Mesendoderm (in vitro differentiated cells): ENCODE results near the gene PRKAG2.

Source experiments
- DNase-seq: peaks from one replicate; pipeline ENCODE4 v3.0.0; 2013
- H2AK5ac ChIP-seq: 2 replicates; pipeline ENCODE4 v1.6.1; 2013; ENCODE audit warnings: low read length, inconsistent platforms
- H2BK120ac ChIP-seq: 2 replicates; pipeline ENCODE4 v1.6.1; 2013; ENCODE audit warnings: low read depth, mild to moderate bottlenecking, low read length, moderate library complexity, mixed read lengths
- H2BK15ac ChIP-seq: replicated peaks from 2 replicates; pipeline ENCODE4 v1.6.1; 2013; ENCODE audit warnings: low read depth, mild to moderate bottlenecking, moderate library complexity
- H2BK5ac ChIP-seq: 2 replicates; pipeline ENCODE4 v1.6.1; 2013; ENCODE audit warnings: low read length, inconsistent platforms
- H3K18ac ChIP-seq: 2 replicates; pipeline ENCODE4 v1.6.1; 2013; ENCODE audit warnings: mild to moderate bottlenecking, low read length, mixed read lengths
- H3K23ac ChIP-seq: one replicate; pipeline ENCODE4 v1.6.1; 2013; ENCODE audit warnings: low read length
- H3K27ac ChIP-seq: 2 replicates; pipeline ENCODE4 v1.5.1; 2013; ENCODE audit warnings: low read depth, mild to moderate bottlenecking, inconsistent platforms, low read length, moderate library complexity
- H3K27me3 ChIP-seq: 2 replicates; pipeline ENCODE4 v1.6.1; 2013; ENCODE audit warnings: low read length, control low read depth, mild to moderate bottlenecking, inconsistent platforms; ENCODE audit not compliant: insufficient read depth, poor library complexity
- H3K36me3 ChIP-seq: 2 replicates; pipeline ENCODE4 v1.6.1; 2013; ENCODE audit warnings: low read length, inconsistent platforms; ENCODE audit not compliant: control insufficient read depth, insufficient read depth
- H3K4ac ChIP-seq: one replicate; pipeline ENCODE4 v1.6.1; 2013; ENCODE audit warnings: low read depth, mild to moderate bottlenecking, low read length, moderate library complexity
- H3K4me1 ChIP-seq: 2 replicates; pipeline ENCODE4 v1.6.1; 2013; ENCODE audit warnings: low read depth, low read length, inconsistent platforms; ENCODE audit not compliant: control insufficient read depth
- H3K4me2 ChIP-seq: 2 replicates; pipeline ENCODE4 v1.6.1; 2013; ENCODE audit warnings: low read length
- H3K4me3 ChIP-seq: 2 replicates; pipeline ENCODE4 v1.5.1; 2013; ENCODE audit warnings: mild to moderate bottlenecking, low read length
- H3K56ac ChIP-seq: one replicate; pipeline ENCODE4 v1.6.1; 2013; ENCODE audit warnings: low read length
- H3K79me1 ChIP-seq: 2 replicates; pipeline ENCODE4 v1.6.1; 2013; ENCODE audit warnings: low read length, inconsistent platforms
- H3K79me2 ChIP-seq: 2 replicates; pipeline ENCODE4 v1.6.1; 2013; ENCODE audit warnings: mild to moderate bottlenecking, low read length; ENCODE audit not compliant: control insufficient read depth, insufficient read depth
- H3K9ac ChIP-seq: 2 replicates; pipeline ENCODE4 v1.6.1; 2013; ENCODE audit warnings: low read length, inconsistent platforms
- H4K5ac ChIP-seq: one replicate; pipeline ENCODE4 v1.6.1; 2013; ENCODE audit warnings: low read length
- H4K8ac ChIP-seq: one replicate; pipeline ENCODE4 v1.6.1; 2013; ENCODE audit warnings: low read depth, mild to moderate bottlenecking, control low read depth, low read length, moderate library complexity
- WGBS: extraction: QIAGEN DNeasy Blood & Tissue Kit; methylation state at CpG from one replicate; pipeline ENCODE4 v1.1.7; 2013; ENCODE audit warnings: low lambda C conversion rate, missing lambda C conversion rate; ENCODE audit not compliant: insufficient coverage; ENCODE audit errors: extremely low coverage; 5-methylcytosine and 5-hydroxymethylcytosine counted together

The PRKAG2 gene

GRCh38 chr7:151600331-151600730 lies 276.6 kb downstream of the PRKAG2 start:
- no peaks in the 10 kb centered on the region for H3K36me3 ChIP-seq
- no peak overlapping the region for H4K5ac ChIP-seq
- H2BK120ac ChIP-seq = no peak overlapping the region
- H3K23ac ChIP-seq = no peak overlapping the region
- no peak overlapping the region for H2AK5ac ChIP-seq
- WGBS = no CpG with 5 or more reads among the region's 3 CpGs
- no peaks in the 10 kb centered on the region for H3K4me1 ChIP-seq
- no peak overlapping the region for H2BK15ac ChIP-seq
- no peak overlapping the region for H2BK5ac ChIP-seq
- H3K27me3 ChIP-seq = no peaks in the 10 kb centered on the region
- no peak overlapping the region for H3K4me2 ChIP-seq
- no peaks in the 10 kb centered on the region for H3K79me2 ChIP-seq
- H3K56ac ChIP-seq = no peak overlapping the region
- H3K18ac ChIP-seq = no peak overlapping the region
- no peak overlapping the region for H4K8ac ChIP-seq
- no peak for DNase-seq
- H3K4me3 ChIP-seq = no peak overlapping the region
- no peak overlapping the region for H3K27ac ChIP-seq
- H3K9ac ChIP-seq = no peak overlapping the region
- no peak overlapping the region for H3K4ac ChIP-seq
- no peaks in the 10 kb centered on the region for H3K79me1 ChIP-seq

GRCh38 chr7:151599401-151600227 lies 277.3 kb downstream of the PRKAG2 start:
- Histone ChIP-seq H3K23ac (no peak overlapping the region), H3K4me1 (no peaks in the 10 kb centered on the region), H3K79me2 (no peaks in the 10 kb centered on the region)

GRCh38 chr7:151597541-151598444 lies 279.1 kb downstream of the PRKAG2 start:
- no peak overlapping the region for H3K23ac ChIP-seq
- H3K4me3 ChIP-seq = no peak overlapping the region
- no peaks in the 10 kb centered on the region for H3K4me1 ChIP-seq
- no peaks in the 10 kb centered on the region for H3K36me3 ChIP-seq
- no peak overlapping the region for H2BK120ac ChIP-seq
- H3K9ac ChIP-seq = no peak overlapping the region
- H3K79me2 ChIP-seq = no peaks in the 10 kb centered on the region
- no peak overlapping the region for H3K18ac ChIP-seq
- H3K27me3 ChIP-seq = no peaks in the 10 kb centered on the region
- no peak overlapping the region for H2BK5ac ChIP-seq
- no peak overlapping the region for H2AK5ac ChIP-seq
- no peak for DNase-seq
- H3K56ac ChIP-seq = no peak overlapping the region
- H3K4ac ChIP-seq = no peak overlapping the region
- no CpG with 5 or more reads among the region's 7 CpGs for WGBS
- H2BK15ac ChIP-seq = no peak overlapping the region
- H3K27ac ChIP-seq = no peak overlapping the region
- H4K5ac ChIP-seq = no peak overlapping the region
- no peak overlapping the region for H4K8ac ChIP-seq
- H3K79me1 ChIP-seq = no peaks in the 10 kb centered on the region
- H3K4me2 ChIP-seq = no peak overlapping the region

More at GRCh38 chr7:151599401-151600227, 277.3 kb downstream of the PRKAG2 start:
- Histone ChIP-seq H4K8ac (no peak overlapping the region), H3K4me3 (no peak overlapping the region), H3K9ac (no peak overlapping the region), H3K18ac (no peak overlapping the region), H3K27ac (no peak overlapping the region), H4K5ac (no peak overlapping the region), H3K36me3 (no peaks in the 10 kb centered on the region), H3K4me2 (no peak overlapping the region), H3K56ac (no peak overlapping the region), H3K4ac (no peak overlapping the region), H2AK5ac (no peak overlapping the region), H2BK5ac (no peak overlapping the region), H2BK120ac (no peak overlapping the region), H3K27me3 (no peaks in the 10 kb centered on the region), H2BK15ac (no peak overlapping the region), H3K79me1 (no peaks in the 10 kb centered on the region)
- no CpG with 5 or more reads among the region's 10 CpGs for WGBS
- DNase-seq = peak; percentile 87

GRCh38 chr7:151595702-151596350 lies 281.1 kb downstream of the PRKAG2 start:
- Histone ChIP-seq H3K4ac (no peak overlapping the region), H2BK5ac (no peak overlapping the region), H3K36me3 (no peaks in the 10 kb centered on the region), H3K4me3 (no peak overlapping the region), H2BK120ac (no peak overlapping the region), H4K8ac (no peak overlapping the region), H3K27ac (no peak overlapping the region), H3K4me2 (no peak overlapping the region), H3K56ac (no peak overlapping the region), H2AK5ac (no peak overlapping the region), H3K79me1 (no peaks in the 10 kb centered on the region), H3K9ac (no peak overlapping the region), H3K23ac (no peak overlapping the region), H3K18ac (no peak overlapping the region), H3K4me1 (no peaks in the 10 kb centered on the region), H4K5ac (no peak overlapping the region), H2BK15ac (no peak overlapping the region), H3K79me2 (no peaks in the 10 kb centered on the region), H3K27me3 (no peaks in the 10 kb centered on the region)
- no CpG with 5 or more reads among the region's 3 CpGs for WGBS
- DNase-seq = no peak

- Histone ChIP-seq H2BK5ac (no peak overlapping the region), H3K36me3 (no peaks in the 10 kb centered on the region), H2BK15ac (no peak overlapping the region), H3K9ac (no peak overlapping the region), H3K27me3 (no peaks in the 10 kb centered on the region), H3K23ac (no peak overlapping the region), H3K4me2 (no peak overlapping the region), H2AK5ac (no peak overlapping the region), H3K4me1 (no peaks in the 10 kb centered on the region), H3K79me1 (no peaks in the 10 kb centered on the region), H3K27ac (no peak overlapping the region), H3K79me2 (no peaks in the 10 kb centered on the region), H3K4ac (no peak overlapping the region), H3K56ac (no peak overlapping the region), H3K4me3 (no peak overlapping the region), H4K5ac (no peak overlapping the region), H3K18ac (no peak overlapping the region), H2BK120ac (no peak overlapping the region), H4K8ac (no peak overlapping the region)
- no peak for DNase-seq
- WGBS = no CpG with 5 or more reads among the region's 12 CpGs
Measured at GRCh38 chr7:151592868-151593486, 283.9 kb downstream of the PRKAG2 start.
